Sigmoid colon (tissue), 7 donors: ENCODE measurements around the gene CDC14A. TPM values are rescaled to one million over a fixed set of nuclear protein-coding genes. Genes with fewer than 3 reads are reported as not detected.

ENCODE experiments used
- DNase-seq: peaks from one replicate; pipeline ENCODE4 v3.0.0-alpha.2; 2019
- H3K27ac ChIP-seq, 4 donors: fragments of 200-600 bp; sonication (generic); one replicate each; pipeline ENCODE4 v1.5.1; 2016 to 2019; ENCODE audit warnings: mild to moderate bottlenecking in 1 of 4
- H3K27me3 ChIP-seq, 3 donors: fragments of 200-600 bp; sonication (generic); one replicate each; pipeline ENCODE4 v1.5.1; 2019; ENCODE audit warnings: mild to moderate bottlenecking in 1 of 3
- H3K36me3 ChIP-seq, 4 donors: fragments of 200-600 bp; sonication (generic); one replicate each; pipeline ENCODE4 v1.5.1; 2016 to 2019
- H3K4me1 ChIP-seq, 4 donors: fragments of 200-600 bp; sonication (generic); one replicate each; pipeline ENCODE4 v1.5.1; 2017 to 2019
- H3K4me3 ChIP-seq, 4 donors: fragments of 200-600 bp; sonication (generic); one replicate each; pipeline ENCODE4 v1.5.1; 2017 to 2019; ENCODE audit warnings: mild to moderate bottlenecking in 2 of 4, moderate library complexity in 1 of 4
- H3K9me3 ChIP-seq, 4 donors: fragments of 200-600 bp in 3 of 4; sonication (generic) in 3 of 4; one replicate each; pipeline versions ENCODE4 v1.5.1 to v1.6.1; 2013 to 2019
- EP300 ChIP-seq, 4 donors: sonication (generic); formaldehyde crosslinking; IDR thresholded peaks; one replicate each; pipeline ENCODE4 v1.6.1; 2017; ENCODE audit warnings: antibody characterized with exemption in 4 of 4
- POLR2A ChIP-seq, 2 donors: fragments of 450-650 bp; IDR thresholded peaks; one replicate each; pipeline ENCODE4 v1.6.1; 2016; ENCODE audit warnings: antibody characterized with exemption in 2 of 2, mild to moderate bottlenecking in 2 of 2, moderate library complexity in 2 of 2
- POLR2AphosphoS5 ChIP-seq, 4 donors: sonication (generic); formaldehyde crosslinking; IDR thresholded peaks; one replicate each; pipeline ENCODE4 v1.6.1; 2017; ENCODE audit warnings: antibody characterized with exemption in 4 of 4
- WGBS, 2 donors: extraction: QIAGEN DNeasy Blood & Tissue Kit; methylation state at CpG; one replicate each; pipeline ENCODE4 v1.1.7; 2013; 5-methylcytosine and 5-hydroxymethylcytosine counted together
- intact Hi-C: fragments of 100-400 bp; cut with DNase I; formaldehyde crosslinking; loops from one replicate; pipeline ENCODE4 v1.15.1; 2023
- polyA plus RNA-seq, 3 donors: library from polyadenylated mRNA; stranded (reverse); fragments of 200-250 nt; gene quantifications; one replicate each; pipeline ENCODE4 v1.2.3, GENCODE V29; 2013
- total RNA-seq, 4 donors: library from RNA; depleted of rRNA; stranded (reverse); fragments of >200 nt; gene quantifications; one replicate each; pipeline ENCODE4 v1.1.0, GENCODE V29; 2016
- TF ChIP-seq, protein P1 (sequence below), 4 experiments: fragments of 450-650 bp in 3 of 4; fragments of 200-600 bp in 1 of 4; IDR thresholded peaks; one replicate each; pipeline ENCODE4 v1.5.1; 2016 to 2019; ENCODE audit warnings: antibody characterized with exemption in 4 of 4, mild to moderate bottlenecking in 3 of 4, moderate library complexity in 2 of 4
- donor health status: healthy with polysubstance abuse.
- donor health status: Bipolar disorder and iron deficiency.
- donor health status: healthy.

Gene CDC14A
- total and polyA plus RNA-seq, 7 donors, result 4.6 to 22.7 (median 11.8) TPM

DNA sequence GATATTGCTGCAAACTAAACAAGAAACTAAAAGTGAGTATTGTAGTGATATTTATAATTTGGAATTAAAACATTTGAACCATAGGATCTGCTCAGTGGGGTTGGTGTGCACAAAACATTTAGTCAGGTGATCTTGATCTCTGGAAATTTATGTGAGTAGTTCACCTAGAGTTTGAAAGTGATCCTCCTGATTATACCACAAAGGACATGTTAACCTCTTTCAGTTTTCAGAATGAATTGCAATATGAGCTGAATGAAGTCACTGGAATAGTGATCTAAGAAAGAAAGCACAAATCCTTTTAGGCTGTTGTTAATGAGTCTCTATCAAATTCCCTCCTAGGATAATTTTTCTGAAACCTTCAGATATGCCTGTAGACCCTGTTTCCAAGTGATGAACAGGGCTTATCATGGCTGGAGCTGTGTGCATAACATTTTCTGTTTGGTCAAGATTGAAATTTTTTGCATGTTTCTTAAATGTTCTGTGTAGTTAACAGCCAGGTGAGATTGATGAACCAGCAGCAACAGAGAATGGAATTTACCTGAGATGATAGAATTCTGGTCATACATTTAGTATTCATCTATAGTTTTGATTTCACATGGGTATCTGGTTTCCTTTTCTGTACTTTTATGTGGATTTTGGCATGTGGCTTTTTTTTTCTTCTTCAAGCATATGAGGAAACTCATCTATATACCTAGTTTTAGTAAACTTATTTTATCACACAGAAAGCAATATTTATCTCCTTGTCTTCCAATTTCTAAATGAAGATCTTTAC, 25.5 kb downstream of the CDC14A start:
- DNase-seq, result no peak
- Histone ChIP-seq H3K4me3 (no peak overlapping the region), H3K27ac (no peak overlapping the region), H3K4me1 (peaks cover 0 to 5% (median 0%) of the 10 kb centered on the region in 4 donors), H3K27me3 (no peaks in the 10 kb centered on the region), H3K36me3 (no peaks in the 10 kb centered on the region), H3K9me3 (no peaks in the 10 kb centered on the region)
- TF ChIP-seq, protein P1, sequence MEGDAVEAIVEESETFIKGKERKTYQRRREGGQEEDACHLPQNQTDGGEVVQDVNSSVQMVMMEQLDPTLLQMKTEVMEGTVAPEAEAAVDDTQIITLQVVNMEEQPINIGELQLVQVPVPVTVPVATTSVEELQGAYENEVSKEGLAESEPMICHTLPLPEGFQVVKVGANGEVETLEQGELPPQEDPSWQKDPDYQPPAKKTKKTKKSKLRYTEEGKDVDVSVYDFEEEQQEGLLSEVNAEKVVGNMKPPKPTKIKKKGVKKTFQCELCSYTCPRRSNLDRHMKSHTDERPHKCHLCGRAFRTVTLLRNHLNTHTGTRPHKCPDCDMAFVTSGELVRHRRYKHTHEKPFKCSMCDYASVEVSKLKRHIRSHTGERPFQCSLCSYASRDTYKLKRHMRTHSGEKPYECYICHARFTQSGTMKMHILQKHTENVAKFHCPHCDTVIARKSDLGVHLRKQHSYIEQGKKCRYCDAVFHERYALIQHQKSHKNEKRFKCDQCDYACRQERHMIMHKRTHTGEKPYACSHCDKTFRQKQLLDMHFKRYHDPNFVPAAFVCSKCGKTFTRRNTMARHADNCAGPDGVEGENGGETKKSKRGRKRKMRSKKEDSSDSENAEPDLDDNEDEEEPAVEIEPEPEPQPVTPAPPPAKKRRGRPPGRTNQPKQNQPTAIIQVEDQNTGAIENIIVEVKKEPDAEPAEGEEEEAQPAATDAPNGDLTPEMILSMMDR (IDR thresholded peaks at IDR 0.05), result no peak
- TF ChIP-seq EP300 (IDR thresholded peaks at IDR 0.05) (no peak), POLR2A (IDR thresholded peaks at IDR 0.05) (no peak), POLR2AphosphoS5 (IDR thresholded peaks at IDR 0.05) (no peak)
- intact Hi-C loops, result no loop called here

DNA sequence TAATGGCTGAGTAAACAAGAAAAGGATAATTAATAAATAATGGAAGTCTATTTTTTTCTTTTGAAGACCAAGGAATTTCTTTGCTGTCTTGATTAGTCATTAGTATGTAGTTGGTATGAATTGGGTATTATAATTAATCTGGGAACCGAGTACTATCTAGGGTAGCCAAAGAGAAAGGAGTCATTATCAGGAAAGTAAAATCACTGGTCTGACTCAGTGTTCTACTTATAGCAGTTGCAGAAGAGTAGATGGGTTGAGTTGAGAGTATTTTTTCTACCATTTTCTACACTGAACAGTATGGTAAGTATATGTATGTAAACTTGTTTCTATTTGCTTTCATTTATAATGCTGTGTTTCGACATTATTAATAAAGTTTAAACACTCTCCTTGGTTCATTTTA, 26.6 kb downstream of the CDC14A start:
- peaks cover 0 to 5% (median 0%) of the 10 kb centered on the region in 4 donors for H3K4me1 ChIP-seq
- no peaks in the 10 kb centered on the region for H3K36me3 ChIP-seq
- H3K27me3 ChIP-seq, result no peaks in the 10 kb centered on the region
- WGBS, 2 donors, result 91 to 94% methylated on average over 2 of the region's 2 CpGs
- DNase-seq, result no peak
- no peaks in the 10 kb centered on the region for H3K9me3 ChIP-seq
- no peak overlapping the region for H3K27ac ChIP-seq
- intact Hi-C loops, result no loop called here
- no peak overlapping the region for H3K4me3 ChIP-seq
- no peak for TF ChIP-seq POLR2A (IDR thresholded peaks at IDR 0.05)

DNA sequence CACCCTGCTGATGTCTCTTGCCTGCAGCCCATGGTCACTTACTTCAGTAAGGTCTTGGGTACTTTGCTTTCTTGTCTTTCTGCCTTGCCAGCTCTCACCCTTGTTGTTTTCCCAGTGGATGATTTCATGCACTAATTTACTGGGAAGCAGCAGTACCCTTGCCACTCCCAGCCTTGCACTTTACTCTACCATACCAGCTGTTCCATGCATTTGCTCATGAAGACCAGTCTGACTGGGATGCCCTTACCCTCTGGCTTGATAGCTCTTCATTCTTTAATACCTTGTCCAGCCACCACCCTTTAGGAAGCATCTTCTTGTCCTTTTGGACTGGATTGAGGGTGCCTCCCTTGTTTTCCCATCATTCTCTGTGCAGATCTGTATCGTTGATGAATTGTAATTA, 28.3 kb downstream of the CDC14A start:
- WGBS, 2 donors, result 18 to 74% methylated on average over 1 of the region's 1 CpG

DNA sequence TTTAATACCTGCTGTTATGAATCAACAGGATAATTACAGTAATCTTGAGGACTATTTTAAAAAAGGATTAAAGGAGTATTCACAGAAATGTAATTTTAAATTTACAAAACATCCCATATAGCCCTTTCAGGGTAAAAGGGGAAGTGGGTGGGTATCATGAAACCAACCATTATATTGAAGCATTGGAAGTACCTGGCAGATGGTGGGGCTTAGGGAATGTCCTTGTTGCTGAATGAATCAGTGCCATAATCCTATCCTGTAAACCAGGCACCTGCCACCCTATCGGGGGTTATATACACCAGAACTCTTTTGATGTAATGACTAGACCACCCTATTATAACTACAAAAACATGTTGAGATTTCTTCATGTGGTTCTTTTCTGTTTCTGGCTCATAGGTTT, 30.4 kb downstream of the CDC14A start:
- Histone ChIP-seq H3K36me3 (no peaks in the 10 kb centered on the region), H3K9me3 (no peaks in the 10 kb centered on the region), H3K4me1 (peaks cover 0 to 7% (median 0%) of the 10 kb centered on the region in 4 donors), H3K4me3 (no peak overlapping the region), H3K27me3 (no peaks in the 10 kb centered on the region), H3K27ac (no peak overlapping the region)
- no peak for DNase-seq
- intact Hi-C loops, result no loop called here
- TF ChIP-seq, protein P1 (IDR thresholded peaks at IDR 0.05), result no peak
- TF ChIP-seq POLR2AphosphoS5 (IDR thresholded peaks at IDR 0.05) (no peak), POLR2A (IDR thresholded peaks at IDR 0.05) (no peak), EP300 (IDR thresholded peaks at IDR 0.05) (no peak)
- 32 to 75% methylated on average over 1 of the region's 1 CpG for WGBS, 2 donors

More for the DNA sequence above, 28.3 kb downstream of the CDC14A start:
- TF ChIP-seq EP300 (IDR thresholded peaks at IDR 0.05) (no peak), POLR2AphosphoS5 (IDR thresholded peaks at IDR 0.05) (no peak), POLR2A (IDR thresholded peaks at IDR 0.05) (no peak)
- TF ChIP-seq, protein P1 (IDR thresholded peaks at IDR 0.05), result no peak
- no peaks in the 10 kb centered on the region for H3K27me3 ChIP-seq
- no peaks in the 10 kb centered on the region for H3K36me3 ChIP-seq
- H3K27ac ChIP-seq, result no peak overlapping the region
- intact Hi-C loops, result no loop called here
- DNase-seq, result no peak
- no peak overlapping the region for H3K4me3 ChIP-seq
- no peaks in the 10 kb centered on the region for H3K9me3 ChIP-seq
- peaks cover 0 to 5% (median 0%) of the 10 kb centered on the region in 4 donors for H3K4me1 ChIP-seq

DNA sequence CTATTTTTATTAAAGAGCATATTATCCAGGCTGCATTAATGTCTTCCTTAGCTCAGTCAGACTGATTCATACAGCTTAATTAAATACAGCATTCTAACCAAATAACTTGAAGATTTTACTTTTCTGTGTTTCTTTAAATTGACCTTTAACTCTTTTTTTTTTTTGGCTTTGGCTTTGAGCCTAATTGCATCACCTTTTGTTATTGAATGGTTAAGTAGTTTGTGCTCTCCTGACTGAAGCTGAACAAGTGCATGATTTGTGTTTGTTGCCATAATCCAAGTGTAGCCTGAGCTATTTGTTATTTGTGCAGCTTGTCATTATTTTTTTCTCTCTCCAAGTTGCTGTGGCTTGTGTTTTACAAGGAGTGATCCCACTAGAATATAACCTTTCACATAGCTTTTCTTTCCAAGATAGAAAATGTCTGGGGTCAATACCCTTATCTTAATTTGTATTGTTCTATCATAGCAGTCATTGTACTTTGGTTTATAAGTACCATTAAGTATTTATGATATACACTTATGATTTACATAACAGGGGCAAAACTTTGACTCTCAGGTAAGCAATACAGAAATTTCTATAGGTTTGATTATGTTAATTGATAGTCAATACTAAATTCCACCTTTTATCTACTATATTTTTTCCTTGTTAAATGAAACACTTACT, 31.6 kb downstream of the CDC14A start:
- intact Hi-C loops, result no loop called here
- Histone ChIP-seq H3K36me3 (no peaks in the 10 kb centered on the region), H3K4me3 (no peak overlapping the region), H3K27ac (no peak overlapping the region), H3K27me3 (no peaks in the 10 kb centered on the region), H3K9me3 (no peaks in the 10 kb centered on the region), H3K4me1 (peaks cover 0 to 16% (median 0%) of the 10 kb centered on the region in 4 donors)
- DNase-seq, result no peak
- TF ChIP-seq, protein P1 (IDR thresholded peaks at IDR 0.05), result no peak
- TF ChIP-seq POLR2AphosphoS5 (IDR thresholded peaks at IDR 0.05) (no peak), EP300 (IDR thresholded peaks at IDR 0.05) (no peak), POLR2A (IDR thresholded peaks at IDR 0.05) (no peak)
